MCF 10A (cell line): ENCODE results near the gene UVRAG. TPM values are rescaled to one million over a fixed set of nuclear protein-coding genes. Genes with fewer than 3 reads are reported as not detected.

Experiments used
- BruUV-seq: library from RNA; stranded (reverse); fragments of 400-500 nt; replicated peaks from 2 replicates; lab custom pipeline; 2021; lab: Mats Ljungman, UMichigan
- CTCF ChIA-PET: fragments of 300-600 bp; sonication (Branson Sonifier 250); formaldehyde crosslinking; extraction: SDS; loops from one replicate; lab custom pipeline; 2021; ENCODE audit warnings: antibody characterized with exemption, inconsistent platforms; lab: Yijun Ruan, JAX
- POLR2A ChIA-PET: fragments of 300-600, 350-650 bp; sonication (Branson Sonifier 250); formaldehyde crosslinking; extraction: SDS; loops from one replicate; lab custom pipeline; 2020; ENCODE audit warnings: antibody characterized with exemption, inconsistent platforms; lab: Yijun Ruan, JAX
- DNase-seq: peaks from one replicate; pipeline ENCODE4 v3.0.0-alpha.2; 2018; ENCODE audit not compliant: unreplicated experiment
- H3K27ac Mint-ChIP-seq: one replicate; pipeline ENCODE4 v1.8.0; 2022; ENCODE audit warnings: mild to moderate bottlenecking, low read depth, mixed read lengths; ENCODE audit not compliant: unreplicated experiment
- H3K27me3 Mint-ChIP-seq: one replicate; pipeline ENCODE4 v1.8.0; 2022; ENCODE audit warnings: mixed read lengths; ENCODE audit not compliant: insufficient read depth, unreplicated experiment
- H3K36me3 Mint-ChIP-seq: one replicate; pipeline ENCODE4 v1.8.0; 2022; ENCODE audit warnings: mild to moderate bottlenecking, moderate library complexity, mixed read lengths; ENCODE audit not compliant: insufficient read depth, unreplicated experiment
- H3K4me1 Mint-ChIP-seq: one replicate; pipeline ENCODE4 v1.8.0; 2022; ENCODE audit warnings: mixed read lengths; ENCODE audit not compliant: insufficient read depth, unreplicated experiment
- H3K4me3 Mint-ChIP-seq: one replicate; pipeline ENCODE4 v1.8.0; 2022; ENCODE audit warnings: mild to moderate bottlenecking, moderate library complexity, mixed read lengths; ENCODE audit not compliant: unreplicated experiment
- H3K9me3 Mint-ChIP-seq: one replicate; pipeline ENCODE4 v1.8.0; 2022; ENCODE audit warnings: mixed read lengths; ENCODE audit not compliant: unreplicated experiment
- CTCF ChIP-seq: fragments of 200-600 bp; IDR thresholded peaks from one replicate; pipeline ENCODE4 v1.8.0; 2022; ENCODE audit warnings: antibody characterized with exemption, mild to moderate bottlenecking; ENCODE audit not compliant: unreplicated experiment
- intact Hi-C: fragments of 100-400 bp; cut with micrococcal nuclease; formaldehyde crosslinking; loops from 2 replicates; pipeline ENCODE4 v1.14.1; 2022
- total RNA-seq: library from RNA; stranded (reverse); gene quantifications from 2 replicates; pipeline ENCODE4 v1.2.3, GENCODE V29; 2022

The UVRAG gene
- total RNA-seq, 1 experiment from 2014 or later, result 12.4 TPM

GRCh38 chr11:76047766-76048165, 232.8 kb downstream of the UVRAG start:
- ChIA-PET POLR2A (interaction anchor here (0.6 to 0.8 kb wide), 2 partner anchors 19 to 138 kb away, joined by 3 to 4 read pairs; no protein-coding TSS in a partner anchor), CTCF (interaction anchor here (1.1 to 1.2 kb wide), 2 partner anchors 9 to 150 kb away, joined by 3 to 8 read pairs; no protein-coding TSS in a partner anchor)
- TF ChIP-seq CTCF, result no peak
- Mint-ChIP-seq H3K9me3 (no peaks in the 10 kb centered on the region), H3K36me3 (no peaks in the 10 kb centered on the region), H3K27ac (no peak overlapping the region), H3K4me3 (no peak overlapping the region), H3K4me1 (no peaks in the 10 kb centered on the region), H3K27me3 (no peaks in the 10 kb centered on the region)
- no peak for DNase-seq
- intact Hi-C loops, result no loop called here
- BruUV-seq, result no TSS peak

GRCh38 chr11:76048763-76049162, 233.8 kb downstream of the UVRAG start:
- ChIA-PET POLR2A (no interaction called here), CTCF (interaction anchor here (1.1 to 1.4 kb wide), 2 partner anchors 103 to 151 kb away, joined by 3 to 4 read pairs; no protein-coding TSS in a partner anchor)

GRCh38 chr11:76049511-76049910, 234.5 kb downstream of the UVRAG start:
- CTCF ChIA-PET, result interaction anchor here (1.4 kb wide), 1 partner anchor 103 kb away, joined by 4 read pairs; no protein-coding TSS in a partner anchor
- H3K27me3 Mint-ChIP-seq, result no peaks in the 10 kb centered on the region
- intact Hi-C loops, result no loop called here
- no peak overlapping the region for H3K4me3 Mint-ChIP-seq
- POLR2A ChIA-PET, result no interaction called here
- peaks cover 12% of the 10 kb centered on the region for H3K36me3 Mint-ChIP-seq
- DNase-seq, result no peak
- H3K27ac Mint-ChIP-seq, result no peak overlapping the region
- H3K9me3 Mint-ChIP-seq, result peaks cover 16% of the 10 kb centered on the region
- no peak for TF ChIP-seq CTCF
- no TSS peak for BruUV-seq
- no peaks in the 10 kb centered on the region for H3K4me1 Mint-ChIP-seq

More at GRCh38 chr11:76048763-76049162, 233.8 kb downstream of the UVRAG start:
- no peak overlapping the region for H3K4me3 Mint-ChIP-seq
- no peak for DNase-seq
- H3K27ac Mint-ChIP-seq, result no peak overlapping the region
- peaks cover 6% of the 10 kb centered on the region for H3K36me3 Mint-ChIP-seq
- intact Hi-C loops, result no loop called here
- peaks cover 9% of the 10 kb centered on the region for H3K9me3 Mint-ChIP-seq
- TF ChIP-seq CTCF, result no peak
- H3K27me3 Mint-ChIP-seq, result no peaks in the 10 kb centered on the region
- no TSS peak for BruUV-seq
- H3K4me1 Mint-ChIP-seq, result no peaks in the 10 kb centered on the region

GRCh38 chr11:76051937-76052336, 236.9 kb downstream of the UVRAG start:
- ChIA-PET CTCF (no interaction called here), POLR2A (interaction anchor here (0.7 kb wide), 1 partner anchor 15 kb away, joined by 3 read pairs; no protein-coding TSS in a partner anchor)
- no peak overlapping the region for H3K4me3 Mint-ChIP-seq
- H3K27ac Mint-ChIP-seq, result no peak overlapping the region
- no TSS peak for BruUV-seq
- DNase-seq, result no peak
- peaks cover 20% of the 10 kb centered on the region for H3K9me3 Mint-ChIP-seq
- no peaks in the 10 kb centered on the region for H3K4me1 Mint-ChIP-seq
- intact Hi-C loops, result no loop called here
- peaks cover 12% of the 10 kb centered on the region for H3K36me3 Mint-ChIP-seq
- H3K27me3 Mint-ChIP-seq, result no peaks in the 10 kb centered on the region
- no peak for TF ChIP-seq CTCF
